PC-3 (cell line): ENCODE results near the gene SLAMF1. TPM values are rescaled to one million over a fixed set of nuclear protein-coding genes. Genes with fewer than 3 reads are reported as not detected.
"Not testable (repeated sequence)": the region's sequence is repeated elsewhere in the genome, so short reads cannot be mapped to it uniquely, and the experiment has no call there.

Source experiments
- ATAC-seq: fragments of 200-7000 bp; cut with Tn5 transposase; 2 replicates; pipeline ENCODE4 v1.9.1; 2020; ENCODE audit warnings: mild to moderate bottlenecking, moderate library complexity
- BruUV-seq: library from RNA; stranded (reverse); fragments of 400-500 nt; replicated peaks from 2 replicates; lab custom pipeline; 2021; lab: Mats Ljungman, UMichigan
- CTCF ChIA-PET: fragments of 300-600 bp; sonication (Branson Sonifier 250); formaldehyde crosslinking; loops from one replicate; lab custom pipeline; 2022; ENCODE audit warnings: antibody characterized with exemption; lab: Charles Lee
- POLR2A ChIA-PET: fragments of 300-600 bp; sonication (Branson Sonifier 250); formaldehyde crosslinking; loops from one replicate; lab custom pipeline; 2022; ENCODE audit warnings: antibody characterized with exemption; ENCODE audit not compliant: unreplicated experiment; lab: Charles Lee
- DNase-seq: peaks from one replicate; pipeline ENCODE4 v3.0.0-alpha.2; 2015
- H2AFZ ChIP-seq: fragments of 300-600 bp; sonication (generic); 2 replicates; pipeline ENCODE4 v1.6.0; 2016; ENCODE audit warnings: antibody characterized with exemption, low read length
- H3F3A ChIP-seq: fragments of 300-600 bp; sonication (generic); one replicate; pipeline ENCODE4 v1.6.0; 2017; ENCODE audit warnings: antibody characterized with exemption, low read length, control low read depth, mild to moderate bottlenecking; ENCODE audit not compliant: unreplicated experiment
- H3K27ac ChIP-seq: fragments of 300-600 bp; sonication (generic); 2 replicates; pipeline ENCODE4 v1.5.1; 2016; ENCODE audit warnings: mild to moderate bottlenecking, low read length
- H3K27me3 ChIP-seq: fragments of 300-600 bp; sonication (generic); 2 replicates; pipeline ENCODE4 v1.6.1; 2016; ENCODE audit warnings: low read length, mixed read lengths
- H3K36me3 ChIP-seq: fragments of 300-600 bp; sonication (generic); 2 replicates; pipeline ENCODE4 v1.6.1; 2016; ENCODE audit warnings: low read depth, mixed run types, low read length, mixed read lengths
- H3K4me1 ChIP-seq: fragments of 300-600 bp; sonication (generic); 2 replicates; pipeline ENCODE4 v1.5.1; 2016; ENCODE audit warnings: low read length; ENCODE audit not compliant: insufficient read depth
- H3K4me2 ChIP-seq: fragments of 300-600 bp; sonication (generic); 2 replicates; pipeline ENCODE4 v1.6.0; 2016; ENCODE audit warnings: low read length
- H3K4me3 ChIP-seq: fragments of 300-600 bp; sonication (generic); 2 replicates; pipeline ENCODE4 v1.5.1; 2016; ENCODE audit warnings: mild to moderate bottlenecking, low read length, mixed read lengths
- H3K79me2 ChIP-seq: fragments of 300-600 bp; sonication (generic); 2 replicates; pipeline ENCODE4 v1.6.1; 2017; ENCODE audit warnings: low read length, mixed read lengths
- H3K9ac ChIP-seq: fragments of 300-600 bp; sonication (generic); 2 replicates; pipeline ENCODE4 v1.6.0; 2016; ENCODE audit warnings: mild to moderate bottlenecking, low read length
- H3K9me2 ChIP-seq: fragments of 300-600 bp; sonication (generic); replicated peaks from 2 replicates; pipeline ENCODE4 v1.6.1; 2016; ENCODE audit warnings: mixed run types, low read length, mixed read lengths
- H3K9me3 ChIP-seq: fragments of 300-600 bp; sonication (generic); 2 replicates; pipeline ENCODE4 v1.6.1; 2016; ENCODE audit warnings: low read length, mixed read lengths
- H4K20me1 ChIP-seq: fragments of 300-600 bp; sonication (generic); 2 replicates; pipeline ENCODE4 v1.6.1; 2016; ENCODE audit warnings: low read length, mixed read lengths
- CTCF ChIP-seq: fragments of 300-600 bp; sonication (generic); conservative IDR thresholded peaks from 2 replicates; pipeline ENCODE4 v1.5.1; 2017; ENCODE audit warnings: antibody characterized with exemption, low read depth, mild to moderate bottlenecking, low read length
- EZH2 ChIP-seq: fragments of 300-600 bp; sonication (generic); IDR thresholded peaks from one replicate; pipeline ENCODE4 v1.6.1; 2017; ENCODE audit warnings: antibody characterized with exemption, mild to moderate bottlenecking, low read length; ENCODE audit not compliant: unreplicated experiment
- EZH2phosphoT487 ChIP-seq: fragments of 300-600 bp; sonication (generic); IDR thresholded peaks from 2 replicates; pipeline ENCODE4 v1.6.1; 2018; ENCODE audit warnings: mild to moderate bottlenecking, antibody characterized with exemption, low read length, borderline replicate concordance
- intact Hi-C: fragments of 100-400 bp; cut with micrococcal nuclease; formaldehyde crosslinking; loops from 2 replicates; pipeline ENCODE4 v1.9.0; 2023
- total RNA-seq: library from RNA; depleted of rRNA; stranded (reverse); fragments of >200 nt; gene quantifications from 2 replicates; pipeline ENCODE4 v1.2.3, GENCODE V29; 2014

The SLAMF1 gene
- total RNA-seq, 1 experiment from 2014 or later, result not detected

GRCh38 chr1:160567341-160567740 is 79.5 kb downstream of the SLAMF1 start:
- TF ChIP-seq EZH2phosphoT487 (no peak), EZH2 (no peak), CTCF (no peak)
- Histone ChIP-seq H3K9ac (no peak overlapping the region), H4K20me1 (no peaks in the 10 kb centered on the region), H3K4me2 (no peak overlapping the region), H3K9me2 (no peaks in the 10 kb centered on the region), H3K9me3 (no peaks in the 10 kb centered on the region), H3K27me3 (peaks cover 84% of the 10 kb centered on the region), H3K4me3 (no peak overlapping the region), H3K4me1 (no peaks in the 10 kb centered on the region), H3K79me2 (no peaks in the 10 kb centered on the region), H3K36me3 (no peaks in the 10 kb centered on the region), H2AFZ (no peak overlapping the region), H3K27ac (no peak overlapping the region), H3F3A (no peaks in the 10 kb centered on the region)
- no peak for DNase-seq
- intact Hi-C loops, result no loop called here
- ATAC-seq, result no peak
- BruUV-seq, result no TSS peak
- POLR2A ChIA-PET, result no interaction called here
- CTCF ChIA-PET, result no interaction called here

- ATAC-seq, result no peak
- no peaks in the 10 kb centered on the region for H3K9me3 ChIP-seq
Measured at GRCh38 chr1:160565564-160565963, 81.3 kb downstream of the SLAMF1 start.

GRCh38 chr1:160563230-160563629 is 83.6 kb downstream of the SLAMF1 start:
- ATAC-seq, H3K9ac ChIP-seq, H3K4me1 ChIP-seq, CTCF ChIA-PET, H3K4me3 ChIP-seq, intact Hi-C loops, H3K9me2 ChIP-seq, H3K27ac ChIP-seq, H2AFZ ChIP-seq, H3K9me3 ChIP-seq, POLR2A ChIA-PET, BruUV-seq, H3K4me2 ChIP-seq, H3F3A ChIP-seq, DNase-seq, H4K20me1 ChIP-seq, H3K36me3 ChIP-seq, H3K79me2 ChIP-seq: not testable (repeated sequence)
- H3K27me3 ChIP-seq, result peaks cover 71% of the 10 kb centered on the region

More at GRCh38 chr1:160565564-160565963, 81.3 kb downstream of the SLAMF1 start:
- Histone ChIP-seq H4K20me1 (no peaks in the 10 kb centered on the region), H3K4me2 (no peak overlapping the region), H3F3A (no peaks in the 10 kb centered on the region), H3K9me2 (no peaks in the 10 kb centered on the region), H2AFZ (no peak overlapping the region), H3K27me3 (peaks cover 74% of the 10 kb centered on the region), H3K4me1 (no peaks in the 10 kb centered on the region), H3K36me3 (no peaks in the 10 kb centered on the region), H3K79me2 (no peaks in the 10 kb centered on the region), H3K4me3 (no peak overlapping the region), H3K27ac (no peak overlapping the region), H3K9ac (no peak overlapping the region)
- no peak for DNase-seq
- TF ChIP-seq EZH2 (no peak), EZH2phosphoT487 (no peak), CTCF (no peak)
- POLR2A ChIA-PET, result no interaction called here
- BruUV-seq, result no TSS peak
- CTCF ChIA-PET, result no interaction called here
- intact Hi-C loops, result no loop called here

- CTCF ChIA-PET, H3K79me2 ChIP-seq, H2AFZ ChIP-seq, H3F3A ChIP-seq, POLR2A ChIA-PET, H3K9ac ChIP-seq, DNase-seq, H3K4me3 ChIP-seq, intact Hi-C loops, H4K20me1 ChIP-seq, H3K9me3 ChIP-seq, H3K4me1 ChIP-seq, ATAC-seq, H3K4me2 ChIP-seq, BruUV-seq, H3K27ac ChIP-seq, H3K9me2 ChIP-seq, H3K36me3 ChIP-seq: not testable (repeated sequence)
- H3K27me3 ChIP-seq, result peaks cover 69% of the 10 kb centered on the region
Measured at GRCh38 chr1:160562745-160563144, 84.1 kb downstream of the SLAMF1 start.
